T-cell (primary cell): ENCODE results near the gene HLA-G. TPM values are rescaled to one million over a fixed set of nuclear protein-coding genes. Genes with fewer than 3 reads are reported as not detected.
"Not testable (repeated sequence)": the region's sequence is repeated elsewhere in the genome, so short reads cannot be mapped to it uniquely, and the experiment has no call there.

Experiments
- ATAC-seq, 4 experiments: fragments of 200-7000 bp in 3 of 4; fragments of 150-1000 bp in 1 of 4; cut with Tn5 transposase; replicated peaks in 1 of 4; 1 replicate in 3 of 4; 2 replicates in 1 of 4; pipeline ENCODE4 v1.10.0; 2021; ENCODE audit warnings: moderate library complexity in 3 of 4, mild to moderate bottlenecking in 2 of 4, moderate number of reproducible peaks in 1 of 4
- CTCF ChIA-PET, 2 donors: fragments of 300-600 bp; sonication (Branson Sonifier 250); formaldehyde crosslinking; loops; one replicate each; lab custom pipeline; 2022; ENCODE audit warnings: antibody characterized with exemption in 2 of 2; lab: Charles Lee
- POLR2A ChIA-PET, 2 donors: fragments of 300-600 bp; sonication (Branson Sonifier 250); formaldehyde crosslinking; loops; one replicate each; lab custom pipeline; 2022; ENCODE audit warnings: antibody characterized with exemption in 2 of 2; lab: Charles Lee
- DNase-seq, 35 experiments: peaks; one replicate each; pipeline versions ENCODE4 v3.0.0 to v3.0.0-alpha.2; 2013 to 2023
- H3K27ac ChIP-seq: one replicate; pipeline ENCODE4 v1.5.1; 2013; ENCODE audit warnings: low read length
- H3K27me3 ChIP-seq, 2 experiments: replicated peaks in 1 of 2; 1 replicate in 1 of 2; 2 replicates in 1 of 2; pipeline versions ENCODE4 v1.6.1 to v1.7.0; 2013; ENCODE audit warnings: low read length in 1 of 2, mixed read lengths in 1 of 2; ENCODE audit not compliant: control insufficient read depth in 2 of 2, insufficient read depth in 2 of 2; ENCODE audit errors: extremely low read depth in 1 of 2
- H3K36me3 ChIP-seq, 2 donors: 1 replicate in 1 of 2; 2 replicates in 1 of 2; pipeline versions ENCODE4 v1.6.1 to v1.7.0; 2013; ENCODE audit warnings: low read length in 1 of 2; ENCODE audit not compliant: control insufficient read depth in 2 of 2, insufficient read depth in 1 of 2; ENCODE audit errors: extremely low read depth in 1 of 2
- H3K4me1 ChIP-seq, 2 experiments: 1 replicate in 1 of 2; 2 replicates in 1 of 2; pipeline versions ENCODE4 v1.6.1 to v1.7.0; 2013; ENCODE audit warnings: low read length in 2 of 2, mixed read lengths in 1 of 2; ENCODE audit not compliant: insufficient read depth in 2 of 2, control insufficient read depth in 1 of 2; ENCODE audit errors: extremely low read depth in 1 of 2
- H3K4me3 ChIP-seq, 2 donors: 1 replicate in 1 of 2; 2 replicates in 1 of 2; pipeline versions ENCODE4 v1.5.1 to v1.7.0; 2013; ENCODE audit warnings: mild to moderate bottlenecking in 2 of 2, low read length in 1 of 2, moderate library complexity in 1 of 2; ENCODE audit not compliant: control insufficient read depth in 1 of 2; ENCODE audit errors: extremely low read depth in 1 of 2
- H3K9me3 ChIP-seq: 2 replicates; pipeline ENCODE4 v1.7.0; 2013
- H3K27ac Mint-ChIP-seq, 2 donors: one replicate each; pipeline ENCODE4 v1.8.0; 2020 to 2021; ENCODE audit warnings: mild to moderate bottlenecking in 2 of 2, mixed read lengths in 2 of 2
- H3K27me3 Mint-ChIP-seq, 2 donors: one replicate each; pipeline ENCODE4 v1.8.0; 2021 to 2022; ENCODE audit warnings: mixed read lengths in 2 of 2
- H3K36me3 Mint-ChIP-seq: one replicate; pipeline ENCODE4 v1.8.0; 2021; ENCODE audit warnings: mixed read lengths
- H3K4me1 Mint-ChIP-seq, 3 donors: one replicate each; pipeline ENCODE4 v1.8.0; 2020 to 2022; ENCODE audit warnings: mixed read lengths in 3 of 3, mild to moderate bottlenecking in 1 of 3
- H3K4me3 Mint-ChIP-seq, 3 donors: one replicate each; pipeline ENCODE4 v1.8.0; 2020 to 2022; ENCODE audit warnings: mild to moderate bottlenecking in 3 of 3, mixed read lengths in 3 of 3, moderate library complexity in 3 of 3
- H3K9me3 Mint-ChIP-seq, 3 donors: one replicate each; pipeline ENCODE4 v1.8.0; 2020 to 2022; ENCODE audit warnings: mixed read lengths in 3 of 3
- WGBS: methylation state at CpG from one replicate; pipeline ENCODE4 v1.1.5; 2013; ENCODE audit warnings: missing lambda C conversion rate; ENCODE audit not compliant: insufficient coverage; 5-methylcytosine and 5-hydroxymethylcytosine counted together
- total RNA-seq, 35 experiments: library from RNA in 6 of 35; stranded (reverse) in 6 of 35; fragments of 120-200 nt in 1 of 35; gene quantifications; one replicate each; pipeline versions ENCODE4 v1.2.1 to v1.2.4 and lab custom pipeline; 2013 to 2026

Gene HLA-G
- 1 to 10 TPM in 2 of 5 donors, under 1 TPM in 2, not detected in 1; 0.23 to 3.5 (median 0.86) TPM for total RNA-seq
- total RNA-seq (2013) = 0.74 TPM
- 1.6 to 14.4 (median 4.1) reads per million in 29 experiments for total RNA-seq (lab: John Stamatoyannopoulos, UW)

DNA sequence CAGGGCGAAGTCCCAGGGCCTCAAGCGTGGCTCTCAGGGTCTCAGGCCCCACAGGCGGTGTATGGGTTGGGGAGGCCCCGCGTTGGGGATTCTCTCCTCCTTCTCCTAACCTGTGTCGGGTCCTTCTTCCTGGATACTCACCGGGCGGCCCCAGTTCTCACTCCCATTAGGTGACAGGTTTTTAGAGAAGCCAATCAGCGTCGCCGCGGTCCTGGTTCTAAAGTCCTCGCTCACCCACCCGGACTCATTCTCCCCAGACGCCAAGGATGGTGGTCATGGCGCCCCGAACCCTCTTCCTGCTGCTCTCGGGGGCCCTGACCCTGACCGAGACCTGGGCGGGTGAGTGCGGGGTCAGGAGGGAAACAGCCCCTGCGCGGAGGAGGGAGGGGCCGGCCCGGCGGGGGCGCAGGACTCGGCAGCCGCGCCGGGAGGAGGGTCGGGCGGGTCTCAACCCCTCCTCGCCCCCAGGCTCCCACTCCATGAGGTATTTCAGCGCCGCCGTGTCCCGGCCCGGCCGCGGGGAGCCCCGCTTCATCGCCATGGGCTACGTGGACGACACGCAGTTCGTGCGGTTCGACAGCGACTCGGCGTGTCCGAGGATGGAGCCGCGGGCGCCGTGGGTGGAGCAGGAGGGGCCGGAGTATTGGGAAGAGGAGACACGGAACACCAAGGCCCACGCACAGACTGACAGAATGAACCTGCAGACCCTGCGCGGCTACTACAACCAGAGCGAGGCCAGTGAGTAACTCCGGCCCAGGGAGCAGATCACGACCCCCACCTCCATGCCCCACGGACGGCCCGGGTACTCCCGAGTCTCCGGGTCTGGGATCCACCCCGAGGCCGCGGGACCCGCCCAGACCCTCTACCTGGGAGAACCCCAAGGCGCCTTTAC is at the start of gene HLA-G:
Gene HLA-G, plus strand, starts transcription at position 247 of the 892 bp plus-strand sequence. Its CDS starts 20 bp downstream, at position 267.
- 10% methylated on average over 58 of the region's 75 CpGs for WGBS
- ChIA-PET CTCF (no interaction called here), POLR2A (no interaction called here)
- Mint-ChIP-seq H3K4me1 (peaks cover 4 to 11% (median 6%) of the 10 kb centered on the region in 3 donors), H3K4me3 (peak within 1 kb of the TSS; percentile 49 to 67 (median 53)), H3K27ac (peak within 1 kb of the TSS in 1 of 2 donors; percentile 58), H3K36me3 (no peaks in the 10 kb centered on the region), H3K27me3 (peaks cover 66 to 80% of the 10 kb centered on the region in 2 donors), H3K9me3 (no peaks in the 10 kb centered on the region)
- Histone ChIP-seq H3K4me1 (peaks cover 0 to 15% of the 10 kb centered on the region in 2 experiments), H3K27ac (no peak within 1 kb of the TSS), H3K9me3 (no peaks in the 10 kb centered on the region), H3K4me3 (peak within 1 kb of the TSS; percentile 40 to 45), H3K27me3 (peaks cover 0 to 51% of the 10 kb centered on the region in 2 experiments), H3K36me3 (no peaks in the 10 kb centered on the region)
- DNase-seq (peak in 2 of 35 experiments; percentile 12 to 15), ATAC-seq (peak; percentile 14 to 51 (median 32))

DNA sequence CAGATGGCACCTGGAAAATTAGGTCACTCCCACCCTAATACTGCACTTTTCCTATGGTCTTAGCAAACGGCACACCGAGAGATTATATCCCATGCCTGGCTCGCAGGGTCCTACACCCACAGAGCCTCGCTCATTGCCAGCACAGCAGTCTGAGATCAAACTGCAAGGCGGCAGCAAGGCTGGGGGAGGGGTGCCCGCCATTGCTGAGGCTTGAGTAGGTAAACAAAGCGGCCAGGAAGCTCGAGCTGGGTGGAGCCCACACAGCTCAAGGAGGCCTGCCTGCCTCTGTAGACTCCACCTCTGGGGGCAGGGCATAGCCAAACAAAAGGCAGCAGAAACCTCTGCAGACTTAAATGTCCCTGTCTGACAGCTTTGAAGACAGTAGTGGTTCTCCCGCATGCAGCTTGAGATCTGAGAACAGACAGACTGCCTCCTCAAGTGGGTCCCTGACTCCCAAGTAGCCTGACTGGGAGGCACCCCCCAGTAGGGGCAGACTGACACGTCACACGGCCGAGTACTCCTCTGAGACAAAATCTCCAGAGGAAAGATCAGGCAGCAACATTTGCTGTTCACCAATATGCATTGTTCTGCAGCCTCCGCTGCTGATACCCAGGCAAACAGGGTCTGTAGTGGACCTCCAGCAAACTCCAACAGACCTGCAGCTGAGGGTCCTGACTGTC is 47.5 kb upstream of the HLA-G start:
- H3K27me3 Mint-ChIP-seq = peaks cover 27 to 38% of the 10 kb centered on the region in 2 donors
- H3K27me3 ChIP-seq, H3K4me1 Mint-ChIP-seq, CTCF ChIA-PET, H3K36me3 Mint-ChIP-seq, H3K4me1 ChIP-seq, H3K27ac ChIP-seq, H3K9me3 ChIP-seq, H3K27ac Mint-ChIP-seq, H3K4me3 ChIP-seq, H3K9me3 Mint-ChIP-seq, ATAC-seq, H3K36me3 ChIP-seq, H3K4me3 Mint-ChIP-seq, POLR2A ChIA-PET: not testable (repeated sequence)
- 49% methylated on average over 2 of the region's 13 CpGs for WGBS
- DNase-seq = peak in 2 of 35 experiments; percentile 5 to 9

DNA sequence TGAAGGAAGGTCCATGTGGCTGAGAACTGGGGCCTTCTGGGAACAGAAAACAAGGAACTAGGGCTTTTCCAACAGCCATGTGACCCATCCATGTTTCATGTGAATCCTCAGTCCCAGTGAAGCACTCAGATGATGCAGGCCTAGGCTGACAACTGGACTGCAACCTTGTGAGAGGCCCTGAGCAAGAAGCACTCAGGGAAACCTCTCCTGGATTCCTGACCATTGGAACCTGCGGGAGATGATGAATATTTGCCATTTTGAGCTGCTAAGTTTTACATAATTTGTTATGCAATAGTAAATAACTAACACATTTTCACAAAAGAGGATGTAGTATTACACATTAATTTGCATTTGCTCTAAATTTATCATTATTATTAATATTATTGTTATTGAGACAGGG is 38.4 kb upstream of the HLA-G start:
- peaks cover 0 to 11% (median 4%) of the 10 kb centered on the region in 3 donors for H3K9me3 Mint-ChIP-seq
- ChIA-PET POLR2A (no interaction called here), CTCF (no interaction called here)
- no CpG with 5 or more reads among the region's 1 CpG for WGBS
- H3K36me3 Mint-ChIP-seq = peaks cover 5% of the 10 kb centered on the region
- H3K4me1 ChIP-seq = peaks cover 0 to 18% of the 10 kb centered on the region in 2 experiments
- no peak overlapping the region for H3K4me3 ChIP-seq
- H3K27ac ChIP-seq = no peak overlapping the region
- DNase-seq = no peak
- peaks cover 16 to 21% (median 17%) of the 10 kb centered on the region in 3 donors for H3K4me1 Mint-ChIP-seq
- no peaks in the 10 kb centered on the region for H3K9me3 ChIP-seq
- H3K27me3 Mint-ChIP-seq = peaks cover 9 to 10% of the 10 kb centered on the region in 2 donors
- peaks cover 16 to 23% of the 10 kb centered on the region in 2 experiments for H3K27me3 ChIP-seq
- H3K36me3 ChIP-seq = no peaks in the 10 kb centered on the region
- ATAC-seq = no peak
- no peak overlapping the region for H3K4me3 Mint-ChIP-seq
- H3K27ac Mint-ChIP-seq = no peak overlapping the region

DNA sequence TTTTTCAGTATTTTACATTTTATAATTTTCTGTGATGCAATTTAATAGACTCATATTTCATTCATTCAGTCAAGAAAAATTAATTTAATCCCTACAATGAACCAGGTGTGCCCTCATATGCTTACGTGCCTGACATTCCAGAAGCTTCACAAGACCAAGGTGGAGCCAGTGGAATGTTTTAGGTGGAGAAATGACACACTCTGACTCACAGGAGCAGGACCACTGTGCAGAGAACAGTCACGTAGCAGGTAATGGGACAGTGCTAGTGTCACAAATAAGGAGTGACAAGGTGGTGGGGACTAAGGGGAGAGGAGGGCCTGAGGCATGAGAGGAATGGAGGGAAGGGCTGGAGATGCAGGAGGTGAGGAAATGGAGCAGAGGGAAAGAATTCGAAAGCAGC is 37.0 kb upstream of the HLA-G start:
- Mint-ChIP-seq H3K36me3 (peaks cover 5% of the 10 kb centered on the region), H3K9me3 (peaks cover 0 to 11% (median 4%) of the 10 kb centered on the region in 3 donors), H3K4me1 (peaks cover 16 to 21% (median 17%) of the 10 kb centered on the region in 3 donors), H3K4me3 (peak overlapping the region in 1 of 3 donors; percentile 21), H3K27ac (no peak overlapping the region), H3K27me3 (peaks cover 10 to 13% of the 10 kb centered on the region in 2 donors)
- no CpG with 5 or more reads among the region's 3 CpGs for WGBS
- no peak overlapping the region for H3K4me3 ChIP-seq
- ChIA-PET POLR2A (interaction anchor here in 1 of 2 donors (1.1 kb wide), 1 partner anchor 151 kb away, joined by 6 read pairs; no protein-coding TSS in a partner anchor), CTCF (no interaction called here)
- H3K4me1 ChIP-seq = peaks cover 0 to 18% of the 10 kb centered on the region in 2 experiments
- H3K9me3 ChIP-seq = no peaks in the 10 kb centered on the region
- no peak overlapping the region for H3K27ac ChIP-seq
- peaks cover 20 to 23% of the 10 kb centered on the region in 2 experiments for H3K27me3 ChIP-seq
- ATAC-seq = no peak
- H3K36me3 ChIP-seq = no peaks in the 10 kb centered on the region
- peak in 1 of 35 experiments; percentile 6 for DNase-seq

DNA sequence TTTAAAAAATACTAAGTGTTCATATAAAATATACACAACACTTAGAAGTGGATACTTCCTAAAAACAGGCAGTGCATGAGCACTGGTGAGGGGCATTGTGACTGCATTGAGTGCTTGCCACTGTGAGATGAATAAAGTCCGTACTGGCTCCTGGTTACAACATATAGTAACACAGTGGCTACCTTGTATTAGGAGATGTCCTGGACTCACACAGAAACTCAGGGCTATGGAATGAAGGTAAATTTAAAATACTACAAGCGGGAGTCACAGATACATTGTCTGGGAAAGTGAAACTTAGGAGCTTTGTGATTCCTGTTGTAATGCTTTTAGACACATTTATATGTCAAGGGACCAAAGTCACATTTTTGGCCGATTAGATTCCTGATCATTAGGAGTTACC is 36.5 kb upstream of the HLA-G start:
- H3K27ac ChIP-seq = no peak overlapping the region
- peaks cover 22 to 26% of the 10 kb centered on the region in 2 experiments for H3K27me3 ChIP-seq
- H3K27me3 Mint-ChIP-seq = peaks cover 10 to 19% of the 10 kb centered on the region in 2 donors
- no peak overlapping the region for H3K4me3 ChIP-seq
- H3K4me1 ChIP-seq = peaks cover 0 to 18% of the 10 kb centered on the region in 2 experiments
- DNase-seq (peak in 1 of 35 experiments; percentile 21), ATAC-seq (no peak)
- H3K36me3 Mint-ChIP-seq = peaks cover 5% of the 10 kb centered on the region
- H3K4me3 Mint-ChIP-seq = peak overlapping the region; percentile 84 to 86 (median 85)
- WGBS = no CpG with 5 or more reads among the region's 3 CpGs
- POLR2A ChIA-PET = interaction anchor here in 1 of 2 donors (1.1 kb wide), 1 partner anchor 150 kb away, joined by 6 read pairs; no protein-coding TSS in a partner anchor
- H3K4me1 Mint-ChIP-seq = peaks cover 16 to 21% (median 17%) of the 10 kb centered on the region in 3 donors
- CTCF ChIA-PET = interaction anchor here in 1 of 2 donors (0.6 kb wide), 1 partner anchor 69 kb away, joined by 4 read pairs; no protein-coding TSS in a partner anchor
- H3K36me3 ChIP-seq = no peaks in the 10 kb centered on the region
- H3K9me3 ChIP-seq = no peaks in the 10 kb centered on the region
- H3K9me3 Mint-ChIP-seq = peaks cover 0 to 11% (median 4%) of the 10 kb centered on the region in 3 donors
- peak overlapping the region; percentile 16 to 64 for H3K27ac Mint-ChIP-seq
